SK-N-MC (cell line): Measurements from ENCODE around the gene NCAPG2.

Experiments used
- EZH2 ChIP-seq: fragments of 200-600 bp; sonication (generic); IDR thresholded peaks from one replicate; pipeline ENCODE4 v1.6.1; 2017; ENCODE audit warnings: antibody characterized with exemption
- FOXP2 ChIP-seq: optimal IDR thresholded peaks from 2 replicates; pipeline ENCODE3; 2011; ENCODE audit warnings: mild to moderate bottlenecking, moderate library complexity; ENCODE audit not compliant: insufficient read depth; ENCODE audit errors: extremely low read length, control extremely low read depth
- POLR2AphosphoS5 ChIP-seq: IDR thresholded peaks from 2 replicates; pipeline ENCODE4 v1.6.1; 2012; ENCODE audit warnings: mild to moderate bottlenecking, low read depth, low read length, borderline replicate concordance

- TF ChIP-seq POLR2AphosphoS5 = no peak
- TF ChIP-seq FOXP2 = no peak
- TF ChIP-seq EZH2 = no peak
These were observed 22.1 kb downstream of the NCAPG2 start for GRCh38 chr7:158682456-158682855.
